ENCODE results near the gene MIOX.

MIOX gene

GRCh38 chr22:50461979-50462540 is 24.6 kb upstream of the MIOX start:
- Mint-ChIP-seq H3K9me3 (no peaks in the 10 kb centered on the region), H3K27ac (no peak overlapping the region), H3K4me3 (no peak overlapping the region), H3K27me3 (ENCODE audit: low read depth) (no peaks in the 10 kb centered on the region), H3K4me1 (ENCODE audit: low read depth) (no peaks in the 10 kb centered on the region), H3K36me3 (ENCODE audit: low read depth) (peaks cover 51% of the 10 kb centered on the region)
- no peak for DNase-seq (ENCODE audit: low spot score)

DNA sequence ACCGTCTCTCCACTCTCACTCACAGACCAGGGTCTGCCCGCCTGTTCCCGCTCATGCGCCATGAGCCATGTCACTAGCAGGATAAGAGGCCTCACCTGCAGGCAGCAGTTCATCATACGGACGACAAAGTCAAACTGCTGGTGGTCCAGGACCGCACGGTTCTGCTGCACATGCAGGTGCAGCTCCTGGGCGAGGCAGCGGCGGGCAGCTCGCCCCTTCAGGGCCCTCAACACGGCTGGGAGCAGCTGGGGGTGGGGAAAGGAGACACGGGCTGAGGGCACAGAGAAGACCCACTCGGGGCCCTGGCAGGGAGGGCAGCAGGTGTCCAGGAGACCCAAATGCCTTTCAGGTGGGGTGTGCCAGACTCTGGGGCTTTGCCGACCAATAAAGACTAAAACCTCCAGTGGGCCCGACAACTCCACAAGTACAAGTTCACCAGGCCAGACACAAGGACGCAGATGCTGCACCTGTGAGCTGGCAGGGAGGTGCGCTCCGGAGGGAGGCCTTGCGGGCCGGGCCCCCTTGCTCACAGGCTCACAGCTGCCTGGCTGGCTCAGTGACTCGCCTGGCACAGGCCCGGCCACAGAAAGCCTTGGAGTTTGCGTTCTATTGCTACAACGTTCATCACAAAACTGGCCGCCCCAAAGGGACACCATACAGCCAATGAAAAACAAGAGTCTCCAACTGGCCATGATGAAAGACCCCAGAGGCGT is 23.3 kb upstream of the MIOX start:
- DNase-seq (ENCODE audit: low spot score) = no peak
- H3K27ac Mint-ChIP-seq = no peak overlapping the region
- peaks cover under 1% of the 10 kb centered on the region for H3K4me1 Mint-ChIP-seq (ENCODE audit: low read depth)
- no peak overlapping the region for H3K4me3 Mint-ChIP-seq
- H3K9me3 Mint-ChIP-seq = no peaks in the 10 kb centered on the region
- peaks cover 51% of the 10 kb centered on the region for H3K36me3 Mint-ChIP-seq (ENCODE audit: low read depth)
- no peaks in the 10 kb centered on the region for H3K27me3 Mint-ChIP-seq (ENCODE audit: low read depth)

GRCh38 chr22:50464451-50464850 is 22.2 kb upstream of the MIOX start:
- Mint-ChIP-seq H3K27me3 (ENCODE audit: low read depth) (no peaks in the 10 kb centered on the region), H3K9me3 (no peaks in the 10 kb centered on the region), H3K4me1 (ENCODE audit: low read depth) (peaks cover 10% of the 10 kb centered on the region), H3K27ac (no peak overlapping the region), H3K36me3 (ENCODE audit: low read depth) (peaks cover 45% of the 10 kb centered on the region), H3K4me3 (no peak overlapping the region)
- no peak for DNase-seq (ENCODE audit: low spot score)

- Mint-ChIP-seq H3K4me1 (ENCODE audit: low read depth) (peaks cover 13% of the 10 kb centered on the region), H3K4me3 (no peak overlapping the region), H3K36me3 (ENCODE audit: low read depth) (peaks cover 42% of the 10 kb centered on the region), H3K9me3 (no peaks in the 10 kb centered on the region), H3K27me3 (ENCODE audit: low read depth) (no peaks in the 10 kb centered on the region), H3K27ac (no peak overlapping the region)
- DNase-seq (ENCODE audit: low spot score) = no peak
These were observed 21.4 kb upstream of the MIOX start for GRCh38 chr22:50465066-50465930.

GRCh38 chr22:50467341-50467740 is 19.3 kb upstream of the MIOX start:
- Mint-ChIP-seq H3K9me3 (no peaks in the 10 kb centered on the region), H3K27ac (no peak overlapping the region), H3K36me3 (ENCODE audit: low read depth) (peaks cover 37% of the 10 kb centered on the region), H3K4me3 (no peak overlapping the region), H3K27me3 (ENCODE audit: low read depth) (no peaks in the 10 kb centered on the region), H3K4me1 (ENCODE audit: low read depth) (peaks cover 29% of the 10 kb centered on the region)
- DNase-seq (ENCODE audit: low spot score) = no peak

GRCh38 chr22:50467773-50468440 is 18.8 kb upstream of the MIOX start:
- Mint-ChIP-seq H3K9me3 (no peaks in the 10 kb centered on the region), H3K36me3 (ENCODE audit: low read depth) (peaks cover 38% of the 10 kb centered on the region), H3K4me1 (ENCODE audit: low read depth) (peaks cover 32% of the 10 kb centered on the region), H3K4me3 (peak overlapping the region; percentile 43), H3K27ac (peak overlapping the region; percentile 57), H3K27me3 (ENCODE audit: low read depth) (no peaks in the 10 kb centered on the region)
- no peak for DNase-seq (ENCODE audit: low spot score)

DNA sequence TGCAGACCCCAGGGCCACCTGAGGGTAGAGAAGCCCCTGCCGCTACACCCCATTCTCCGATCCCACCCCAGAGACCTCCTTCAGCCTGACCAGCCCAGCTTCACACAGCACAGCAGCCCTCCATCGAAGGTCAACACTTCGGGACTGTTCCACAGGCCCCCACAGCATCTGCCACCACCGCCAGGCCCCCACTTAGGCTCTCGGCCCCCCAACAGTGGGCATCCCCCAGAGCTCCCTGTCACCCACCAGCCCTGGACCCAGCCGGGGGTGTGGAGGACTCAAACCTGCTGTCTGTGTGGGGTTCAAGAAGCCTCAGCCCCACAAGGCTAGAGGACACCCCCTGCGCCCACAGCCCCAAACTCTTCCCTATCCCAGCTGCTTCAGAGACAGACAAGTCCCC is 18.0 kb upstream of the MIOX start:
- Mint-ChIP-seq H3K9me3 (no peaks in the 10 kb centered on the region), H3K4me3 (peak overlapping the region; percentile 79)

DNA sequence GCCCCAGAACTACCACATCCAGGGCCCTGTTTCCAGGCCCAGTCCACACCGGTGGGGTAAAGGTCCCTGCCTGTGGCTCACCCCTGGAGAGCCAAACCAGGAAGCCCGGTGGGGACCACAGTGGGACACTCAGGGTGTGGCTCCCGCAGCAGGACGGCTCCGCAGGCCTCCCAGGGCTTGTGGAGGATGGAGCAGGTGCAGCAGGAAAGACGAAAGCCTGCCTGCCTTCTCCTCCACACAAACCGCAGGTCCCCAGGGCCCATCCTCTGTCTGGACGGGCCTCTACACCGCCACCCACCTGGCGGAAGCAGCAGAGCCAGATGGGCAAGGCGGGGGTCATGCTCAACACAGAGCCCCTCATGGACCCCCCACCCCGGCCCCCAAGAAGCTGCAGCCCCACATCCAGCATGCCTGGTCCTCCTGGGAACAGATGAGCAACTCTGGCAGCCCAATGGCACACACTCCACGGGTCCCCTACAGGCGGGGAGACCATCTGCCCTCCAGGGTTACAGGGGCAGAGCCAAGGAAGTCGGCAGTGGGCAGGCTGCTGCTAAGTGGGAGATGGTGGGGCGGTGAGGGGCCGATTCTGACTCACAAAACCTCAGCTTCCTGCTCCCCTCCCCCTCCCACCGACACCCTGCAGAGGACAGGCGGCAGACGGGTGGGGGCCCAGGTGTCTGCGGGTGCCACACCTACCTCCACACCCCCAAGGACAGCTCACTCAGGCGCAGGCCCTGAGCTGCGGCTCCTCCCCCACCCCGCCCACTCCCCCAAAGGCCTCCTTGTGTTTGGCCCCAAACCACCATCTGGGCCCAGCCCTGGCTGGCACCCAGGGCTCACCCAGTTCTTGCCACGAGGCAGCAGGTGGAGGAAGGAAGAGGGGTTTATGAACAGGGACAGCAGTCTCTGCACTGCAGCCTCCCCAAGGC is 17.0 kb upstream of the MIOX start:
- peak overlapping the region; percentile 79 for H3K4me3 Mint-ChIP-seq
- H3K27me3 Mint-ChIP-seq (ENCODE audit: low read depth) = no peaks in the 10 kb centered on the region
- H3K36me3 Mint-ChIP-seq (ENCODE audit: low read depth) = peaks cover 35% of the 10 kb centered on the region
- peak; percentile 90 for DNase-seq (ENCODE audit: low spot score)
- no peaks in the 10 kb centered on the region for H3K9me3 Mint-ChIP-seq
- peak overlapping the region; percentile 90 for H3K27ac Mint-ChIP-seq
- H3K4me1 Mint-ChIP-seq (ENCODE audit: low read depth) = peaks cover 40% of the 10 kb centered on the region

More for the DNA sequence above, 18.0 kb upstream of the MIOX start:
- peaks cover 38% of the 10 kb centered on the region for H3K4me1 Mint-ChIP-seq (ENCODE audit: low read depth)
- peak overlapping the region; percentile 90 for H3K27ac Mint-ChIP-seq
- peaks cover 37% of the 10 kb centered on the region for H3K36me3 Mint-ChIP-seq (ENCODE audit: low read depth)
- DNase-seq (ENCODE audit: low spot score) = no peak
- no peaks in the 10 kb centered on the region for H3K27me3 Mint-ChIP-seq (ENCODE audit: low read depth)

GRCh38 chr22:50470491-50470890 is 16.2 kb upstream of the MIOX start:
- no peaks in the 10 kb centered on the region for H3K27me3 Mint-ChIP-seq (ENCODE audit: low read depth)
- no peak for DNase-seq (ENCODE audit: low spot score)
- no peaks in the 10 kb centered on the region for H3K9me3 Mint-ChIP-seq
- peaks cover 40% of the 10 kb centered on the region for H3K4me1 Mint-ChIP-seq (ENCODE audit: low read depth)
- H3K36me3 Mint-ChIP-seq (ENCODE audit: low read depth) = peaks cover 32% of the 10 kb centered on the region
- H3K4me3 Mint-ChIP-seq = peak overlapping the region; percentile 79
- peak overlapping the region; percentile 90 for H3K27ac Mint-ChIP-seq

GRCh38 chr22:50471197-50471847 is 15.3 kb upstream of the MIOX start:
- Mint-ChIP-seq H3K27me3 (ENCODE audit: low read depth) (no peaks in the 10 kb centered on the region), H3K4me1 (ENCODE audit: low read depth) (peaks cover 40% of the 10 kb centered on the region), H3K27ac (peak overlapping the region; percentile 90), H3K4me3 (peak overlapping the region; percentile 79), H3K9me3 (no peaks in the 10 kb centered on the region), H3K36me3 (ENCODE audit: low read depth) (peaks cover 25% of the 10 kb centered on the region)
- DNase-seq (ENCODE audit: low spot score) = no peak

DNA sequence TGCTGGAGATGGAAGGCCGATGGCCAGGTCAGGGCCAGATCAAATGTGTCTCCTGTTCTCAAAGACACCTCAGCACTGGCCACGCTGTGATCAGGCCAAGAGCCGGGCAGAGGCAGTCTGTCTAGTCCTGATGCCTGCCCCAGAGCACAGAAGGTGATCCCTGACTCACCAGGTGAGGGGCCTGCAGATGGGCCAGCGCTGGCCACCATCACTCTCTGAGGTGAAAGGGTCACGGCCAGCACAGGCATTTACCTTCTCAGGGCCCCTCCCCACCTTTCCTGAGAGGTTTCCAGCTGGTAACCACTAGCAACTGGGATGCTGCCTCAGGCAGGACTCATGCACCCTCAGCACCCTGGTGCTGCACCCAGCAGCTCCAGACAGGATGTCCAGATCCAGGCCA is 14.7 kb upstream of the MIOX start:
- Mint-ChIP-seq H3K4me3 (peak overlapping the region; percentile 34), H3K27me3 (ENCODE audit: low read depth) (no peaks in the 10 kb centered on the region), H3K36me3 (ENCODE audit: low read depth) (peaks cover 18% of the 10 kb centered on the region), H3K9me3 (no peaks in the 10 kb centered on the region), H3K27ac (peak overlapping the region; percentile 41), H3K4me1 (ENCODE audit: low read depth) (peaks cover 41% of the 10 kb centered on the region)
- DNase-seq (ENCODE audit: low spot score) = no peak

DNA sequence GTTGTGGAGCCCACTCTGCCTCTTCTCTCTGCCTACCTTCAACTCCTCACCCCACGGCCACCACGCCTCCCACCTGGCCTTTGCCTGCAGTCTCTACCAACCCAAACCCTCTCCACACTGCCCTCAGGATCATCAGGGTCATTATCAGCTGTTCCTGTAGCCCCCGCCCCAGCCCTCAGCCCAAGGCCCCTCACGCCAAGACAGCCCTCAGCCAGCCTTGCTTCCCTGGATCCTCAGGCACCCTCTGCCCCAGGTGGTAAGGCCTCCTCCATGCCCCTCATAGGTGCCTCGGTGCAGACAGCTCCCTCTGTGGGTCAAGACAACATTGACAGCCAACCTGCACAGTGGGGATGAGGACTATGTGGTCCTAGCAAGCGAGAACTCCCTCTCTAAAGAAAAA is 13.6 kb upstream of the MIOX start:
- H3K4me3 Mint-ChIP-seq = peak overlapping the region; percentile 92
- peaks cover 13% of the 10 kb centered on the region for H3K36me3 Mint-ChIP-seq (ENCODE audit: low read depth)
- peaks cover 45% of the 10 kb centered on the region for H3K4me1 Mint-ChIP-seq (ENCODE audit: low read depth)
- H3K27ac Mint-ChIP-seq = peak overlapping the region; percentile 83
- DNase-seq (ENCODE audit: low spot score) = peak; percentile 32
- no peaks in the 10 kb centered on the region for H3K27me3 Mint-ChIP-seq (ENCODE audit: low read depth)
- H3K9me3 Mint-ChIP-seq = no peaks in the 10 kb centered on the region

Measured in T-helper 2 cell treated with Interferon-gamma antibody and Interleukin-4, amounts not matched to agents 5 μg/mL and 100 μg/mL, for 36 hours (primary cell).